Cerebellar nuclear complex (tissue), 1 donor: Measurements from ENCODE around the gene USP32.
"Not testable (repeated sequence)": the region's sequence is repeated elsewhere in the genome, so short reads cannot be mapped to it uniquely, and the experiment has no call there.

ENCODE experiments used
- DNase-seq, 2 experiments: peaks; one replicate each; lab custom pipeline; 2025; lab: John Stamatoyannopoulos, UW

Gene USP32

GRCh38 chr17:60392042-60392844 lies at the start of gene USP32:
Gene USP32 (minus strand): TSS chr17:60392133. CDS start chr17:60391939, 194 bp downstream.
- DNase-seq: peak; percentile 59 to 81

GRCh38 chr17:60439501-60439900 lies 47.6 kb upstream of the USP32 start:
- no peak for DNase-seq

DNA sequence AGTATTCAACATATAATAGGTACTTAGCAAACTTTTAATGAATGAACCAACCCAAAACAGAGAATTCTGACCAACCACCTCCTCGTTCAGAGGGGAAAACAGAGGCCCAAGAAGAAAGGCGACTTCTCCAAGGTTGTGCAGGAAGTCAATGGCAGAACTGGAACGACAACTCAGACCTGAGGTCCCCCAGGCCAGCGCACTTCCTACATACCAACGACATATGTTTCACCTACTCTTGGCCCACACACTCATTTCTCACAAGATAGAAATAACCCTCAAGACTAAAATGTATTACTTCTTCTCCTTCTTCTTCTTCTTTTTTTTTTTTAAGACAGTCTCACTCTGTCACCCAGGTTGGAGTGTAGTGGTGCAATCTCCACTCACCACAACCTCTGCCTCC lies 44.7 kb upstream of the USP32 start:
- DNase-seq: no peak

- peak; percentile 51 to 61 for DNase-seq
These were observed 43.6 kb upstream of the USP32 start for GRCh38 chr17:60435244-60436167.

DNA sequence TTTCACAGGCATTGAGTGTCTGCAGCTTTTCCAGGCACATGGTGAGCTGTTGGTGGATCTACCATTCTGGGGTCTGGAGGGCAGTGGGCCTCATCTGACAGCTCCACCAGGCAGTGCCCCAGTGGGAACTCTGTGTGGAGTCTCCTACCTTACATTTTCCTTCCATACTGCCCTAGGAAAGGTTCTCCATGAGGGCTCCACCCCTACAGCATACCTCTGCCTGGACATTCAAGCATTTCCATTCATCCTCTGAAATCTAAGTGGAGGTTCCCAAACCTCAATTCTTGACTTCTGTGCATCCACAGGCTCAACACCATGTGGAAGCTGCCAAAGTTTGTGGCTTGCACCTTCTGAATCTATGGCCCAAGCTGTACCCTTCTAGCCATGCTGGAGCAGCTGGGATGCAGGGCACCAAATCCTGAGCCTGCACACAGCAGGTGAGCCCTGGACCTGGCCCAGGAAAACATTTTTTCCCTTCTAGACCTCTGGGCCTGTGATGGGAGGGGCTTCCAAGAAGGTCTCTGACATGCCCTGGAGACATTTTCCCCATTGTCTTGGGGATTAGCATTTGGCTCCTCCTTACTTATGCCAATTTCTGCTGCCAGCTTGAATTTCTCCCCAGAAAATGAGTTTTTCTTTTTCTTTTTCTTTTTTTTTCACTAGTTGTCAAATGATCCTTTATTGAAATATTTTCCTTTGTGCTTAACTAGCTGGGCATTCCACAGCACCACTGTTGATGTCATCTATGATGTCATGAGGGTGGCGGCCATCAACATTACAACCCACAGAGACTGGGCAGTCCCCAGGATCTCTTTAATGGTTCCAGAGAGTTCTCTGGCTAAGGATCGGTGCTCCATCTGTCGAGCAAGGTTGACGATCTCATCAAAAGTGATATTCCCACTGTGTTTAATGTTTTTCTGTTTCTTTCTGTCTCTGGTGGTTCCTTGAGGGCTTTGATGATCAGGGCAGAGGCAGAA lies 41.4 kb upstream of the USP32 start:
- DNase-seq: not testable (repeated sequence)

- not testable (repeated sequence) for DNase-seq
These were observed 38.6 kb upstream of the USP32 start for GRCh38 chr17:60430561-60430960.

- not testable (repeated sequence) for DNase-seq
These were observed 36.6 kb upstream of the USP32 start for GRCh38 chr17:60428491-60428890.

- no peak for DNase-seq
These were observed 34.7 kb upstream of the USP32 start for GRCh38 chr17:60426596-60426995.

DNA sequence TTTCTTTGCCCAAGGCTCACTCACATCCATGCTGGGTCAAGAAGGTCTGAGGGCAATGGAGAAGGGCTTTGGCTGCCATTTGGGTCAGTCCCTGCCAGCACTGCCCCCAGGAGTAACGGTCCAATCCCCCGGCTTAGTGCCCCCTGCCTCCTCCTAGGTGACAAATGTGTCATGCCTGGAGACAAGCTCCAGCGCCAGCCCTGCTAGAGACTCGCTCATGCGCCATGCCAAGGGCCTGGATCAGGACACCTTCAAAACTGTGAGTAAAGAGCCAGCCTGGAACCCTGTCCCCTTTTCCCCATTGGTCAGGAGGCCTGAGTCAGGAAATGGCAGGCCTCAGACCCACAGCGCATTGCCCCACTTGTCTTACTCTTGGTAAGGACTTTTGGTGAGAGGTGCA lies 33.7 kb upstream of the USP32 start:
- no peak for DNase-seq

DNA sequence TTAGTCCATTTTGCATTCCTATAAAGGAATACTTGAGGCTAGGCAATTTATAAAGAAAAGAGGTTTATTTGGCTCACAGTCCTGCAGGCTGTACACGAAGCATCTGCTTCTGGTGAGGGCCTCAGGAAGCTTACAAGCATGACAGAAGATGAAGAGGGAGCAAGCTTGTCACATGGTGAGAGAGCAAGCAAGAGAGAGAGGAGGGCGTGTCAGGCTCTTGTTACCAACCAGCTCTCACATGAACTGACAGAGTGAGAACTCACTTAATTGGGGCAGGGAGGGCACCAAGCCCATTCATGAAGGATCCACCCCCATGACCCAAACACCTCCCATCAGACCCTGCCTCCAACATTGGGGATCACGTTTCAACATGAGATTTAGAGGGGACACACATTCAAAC lies 31.9 kb upstream of the USP32 start:
- no peak for DNase-seq

DNA sequence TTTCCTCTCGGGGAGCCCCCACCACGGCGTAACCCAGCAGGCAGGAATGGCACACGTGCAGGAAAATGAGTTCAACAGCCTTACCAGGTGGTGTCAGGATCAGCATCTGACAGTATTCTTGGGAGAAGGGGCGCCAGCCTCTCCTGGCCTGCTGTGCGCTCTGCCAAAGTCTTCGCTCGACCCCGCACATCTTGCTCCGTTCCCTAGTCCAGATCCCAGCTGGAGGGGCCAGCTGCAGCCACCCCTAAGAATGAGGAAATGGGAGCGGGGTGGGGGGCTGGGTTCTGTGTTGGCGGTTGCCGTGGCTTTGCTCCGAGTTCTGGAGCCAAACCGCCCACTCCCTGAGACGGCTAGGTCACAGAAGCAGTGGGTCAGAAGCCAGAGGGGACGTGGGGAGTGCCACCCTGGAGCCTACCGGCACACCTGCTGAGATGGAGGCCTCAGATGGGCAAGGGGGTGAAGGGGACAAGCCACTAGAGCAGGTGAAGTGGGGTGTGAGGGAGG lies 30.3 kb upstream of the USP32 start, which contains the start of gene CHCT1:
TSS of gene CHCT1 (plus strand) at position 328 of the 504 bp plus-strand sequence. CDS start at position 432, 104 bp downstream.
- no peak for DNase-seq

DNA sequence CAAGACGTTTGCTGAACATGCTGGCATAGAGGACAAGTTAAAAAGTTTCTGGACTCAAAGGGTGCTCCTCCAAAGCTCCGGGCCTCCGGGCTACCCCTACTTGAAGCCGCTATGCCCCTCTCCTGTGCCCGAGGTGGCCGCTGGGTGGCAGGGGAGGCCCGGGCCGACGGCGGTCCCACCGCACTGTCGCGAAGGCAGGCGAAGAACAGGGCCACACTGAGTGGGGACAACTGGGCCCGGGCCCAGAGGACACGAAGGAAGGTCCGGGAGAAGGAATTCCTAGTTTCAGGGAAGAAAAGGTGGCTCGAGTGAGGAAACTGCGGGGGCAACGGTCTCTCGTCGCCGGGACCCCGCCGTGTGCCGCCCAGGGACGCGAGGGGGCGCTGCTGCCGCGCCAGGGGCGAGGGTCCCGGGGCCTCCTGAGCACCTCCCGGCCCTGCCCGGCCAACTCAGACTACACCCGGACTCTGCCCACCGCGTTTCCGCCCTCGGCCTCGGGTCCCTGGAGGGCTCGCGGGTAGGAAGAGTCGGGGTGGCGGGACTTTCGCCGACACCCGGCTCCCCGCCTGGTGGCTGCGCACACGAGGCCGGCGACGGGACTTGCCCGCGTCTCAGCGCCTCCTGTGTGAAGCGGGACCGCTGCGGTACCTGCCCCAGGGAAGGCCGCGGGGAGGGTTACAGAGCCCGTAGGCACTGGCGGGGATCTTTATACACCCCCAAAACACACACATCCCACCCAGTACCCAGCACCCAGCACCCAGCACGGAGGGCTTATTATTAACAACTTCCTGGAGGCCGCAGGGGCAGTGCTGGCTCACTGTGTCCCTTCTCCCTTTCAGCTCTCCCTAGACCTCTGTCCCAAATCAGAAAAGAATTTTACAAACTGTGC lies 29.6 kb upstream of the USP32 start:
- DNase-seq: peak in 1 of 2 experiments; percentile 7

DNA sequence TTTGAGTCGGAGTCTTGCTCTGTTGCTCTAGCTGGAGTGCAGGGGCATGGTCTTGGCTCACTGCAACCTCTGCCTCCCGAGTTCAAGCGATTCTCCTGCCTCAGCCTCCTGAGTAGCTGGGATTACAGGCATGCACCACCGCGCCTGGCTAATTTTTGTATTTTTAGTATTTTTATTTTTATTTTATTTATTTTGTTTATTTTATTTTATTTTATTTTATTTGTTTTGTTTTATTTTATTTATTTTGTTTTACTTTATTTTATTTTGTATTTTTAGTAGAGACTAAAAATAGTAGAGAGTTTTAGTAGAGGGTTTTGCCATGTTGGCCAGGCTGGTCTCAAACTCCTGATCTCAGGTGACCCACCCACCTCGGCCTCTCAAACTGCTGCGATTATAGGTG lies 27.9 kb upstream of the USP32 start:
- DNase-seq: not testable (repeated sequence)

GRCh38 chr17:60419003-60419402 lies 27.1 kb upstream of the USP32 start:
- DNase-seq: not testable (repeated sequence)

DNA sequence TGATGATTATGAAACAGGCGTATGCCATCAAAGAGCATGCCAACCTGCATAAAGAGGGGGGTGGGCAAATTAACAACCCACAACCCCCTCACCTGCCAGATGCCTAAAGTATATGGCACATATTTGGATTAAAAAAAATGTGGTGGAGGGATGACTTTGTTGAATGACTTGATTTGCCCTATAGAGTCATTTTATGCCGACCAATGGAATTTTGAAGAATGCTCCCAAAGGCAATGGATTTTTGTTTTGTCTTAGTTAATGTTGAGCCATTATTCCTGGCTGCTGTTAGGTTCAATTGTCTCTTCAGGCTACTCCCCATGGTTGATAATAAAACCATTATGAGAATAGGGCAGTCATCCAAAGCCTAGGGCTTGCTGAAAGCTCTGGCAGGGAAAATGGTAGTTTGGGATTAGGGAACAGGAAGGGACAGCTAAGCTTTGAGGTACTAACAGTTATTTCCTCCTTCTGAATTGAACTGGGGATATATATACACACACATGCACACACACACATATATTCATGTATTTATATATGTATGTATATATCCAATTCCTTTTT lies 24.5 kb upstream of the USP32 start:
- DNase-seq: no peak

- DNase-seq: no peak
These were observed 23.2 kb upstream of the USP32 start for GRCh38 chr17:60415146-60415545.

- no peak for DNase-seq
These were observed 20.8 kb upstream of the USP32 start for GRCh38 chr17:60412701-60413100.

DNA sequence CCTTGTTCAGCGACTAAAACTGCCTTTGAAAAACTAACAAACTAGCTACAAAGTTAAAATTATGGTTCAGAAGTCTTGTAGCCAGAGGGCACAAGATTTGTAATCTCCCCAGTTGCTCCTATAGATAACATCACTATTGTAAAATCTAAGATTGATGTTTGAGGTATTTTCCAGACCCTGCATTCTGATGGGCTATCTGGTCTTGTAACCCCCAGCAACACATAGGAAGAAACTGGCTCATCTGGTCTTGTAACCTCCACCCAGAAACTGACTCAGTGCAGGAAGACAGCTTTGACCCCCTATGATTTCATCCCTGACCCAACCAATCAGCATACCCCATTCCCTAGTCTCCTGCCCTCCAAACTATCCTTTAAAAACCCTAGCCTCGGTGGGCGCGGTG lies 18.1 kb upstream of the USP32 start:
- DNase-seq: no peak

GRCh38 chr17:60406887-60407286 lies 15.0 kb upstream of the USP32 start:
- no peak for DNase-seq

- no peak for DNase-seq
These were observed 12.0 kb upstream of the USP32 start for GRCh38 chr17:60403962-60404361.
